Spleen (tissue), 11 donors: ENCODE results near the gene P2RX1. TPM values are rescaled to one million over a fixed set of nuclear protein-coding genes. Genes with fewer than 3 reads are reported as not detected.
A peak's percentile ranks its signal among the peaks of the same experiment; 100 is the strongest.

ENCODE experiments used
- DNase-seq: peaks from one replicate; pipeline ENCODE4 v3.0.0-alpha.2; 2020
- H3K27ac ChIP-seq, 8 donors: fragments of 200-600 bp; sonication (generic) in 7 of 8; 1 replicate in 4 of 8; 2 replicates in 4 of 8; pipeline versions ENCODE4 v1.5.0 to v1.8.0; 2016 to 2021; ENCODE audit warnings: inconsistent platforms in 4 of 8, mild to moderate bottlenecking in 4 of 8, moderate library complexity in 1 of 8
- H3K27me3 ChIP-seq, 7 donors: fragments of 200-600 bp; sonication (generic) in 6 of 7; replicated peaks in 1 of 7; 1 replicate in 4 of 7; 2 replicates in 3 of 7; pipeline versions ENCODE4 v1.5.0 to v1.8.0; 2016 to 2021; ENCODE audit warnings: inconsistent platforms in 3 of 7, mild to moderate bottlenecking in 1 of 7
- H3K36me3 ChIP-seq, 6 donors: fragments of 200-600 bp; sonication (generic) in 5 of 6; 1 replicate in 4 of 6; 2 replicates in 2 of 6; pipeline versions ENCODE4 v1.5.0 to v1.8.0; 2016 to 2021; ENCODE audit warnings: inconsistent platforms in 2 of 6
- H3K4me1 ChIP-seq, 6 donors: fragments of 200-600 bp; sonication (generic) in 5 of 6; 1 replicate in 3 of 6; 2 replicates in 3 of 6; pipeline versions ENCODE4 v1.5.0 to v1.8.0; 2016 to 2021; ENCODE audit warnings: inconsistent platforms in 3 of 6
- H3K4me3 ChIP-seq, 8 donors: fragments of 200-600 bp; sonication (generic) in 7 of 8; 1 replicate in 4 of 8; 2 replicates in 4 of 8; pipeline versions ENCODE4 v1.5.0 to v1.8.0; 2016 to 2021; ENCODE audit warnings: inconsistent platforms in 4 of 8, mild to moderate bottlenecking in 4 of 8, moderate library complexity in 2 of 8
- H3K9me3 ChIP-seq, 8 donors: fragments of 200-600 bp; sonication (generic) in 7 of 8; 1 replicate in 4 of 8; 2 replicates in 4 of 8; pipeline versions ENCODE4 v1.5.0 to v1.8.0; 2016 to 2021; ENCODE audit warnings: inconsistent platforms in 4 of 8
- CTCF ChIP-seq, 11 experiments: fragments of 200-600 bp in 7 of 11; fragments of 450-650 bp in 4 of 11; sonication (generic) in 4 of 11; IDR thresholded peaks in 8 of 11; conservative IDR thresholded peaks in 3 of 11; 1 replicate in 7 of 11; 2 replicates in 4 of 11; pipeline versions ENCODE4 v1.4.0 to v1.8.0; 2016 to 2021; ENCODE audit warnings: antibody characterized with exemption in 11 of 11, inconsistent platforms in 4 of 11, mild to moderate bottlenecking in 1 of 11
- POLR2A ChIP-seq, 3 donors: fragments of 450-650 bp; IDR thresholded peaks; one replicate each; pipeline ENCODE4 v1.5.1; 2017; ENCODE audit warnings: antibody characterized with exemption in 3 of 3, mild to moderate bottlenecking in 1 of 3
- POLR2AphosphoS5 ChIP-seq, 3 donors: sonication (generic); formaldehyde crosslinking; IDR thresholded peaks; one replicate each; pipeline ENCODE4 v1.5.1; 2017; ENCODE audit warnings: antibody characterized with exemption in 3 of 3
- WGBS, 5 donors: extraction: QIAGEN DNeasy Blood & Tissue Kit in 3 of 5; methylation state at CpG; one replicate each; pipeline versions ENCODE4 v1.1.5 to v1.1.7; 2013 to 2018; 5-methylcytosine and 5-hydroxymethylcytosine counted together
- intact Hi-C: fragments of 100-400 bp; cut with DNase I; formaldehyde crosslinking; loops from one replicate; pipeline ENCODE4 v1.15.0; 2023; ENCODE audit warnings: low total_unique reads
- polyA plus RNA-seq, 3 donors: library from polyadenylated mRNA; stranded (reverse); fragments of 200-250 nt; gene quantifications; one replicate each; pipeline ENCODE4 v1.2.1, GENCODE V29; 2013
- total RNA-seq, 7 donors: library from RNA; depleted of rRNA in 3 of 7; stranded (reverse); fragments of >200 nt in 3 of 7; fragmentation: NEBNext Ultra II Directional in 4 of 7; extraction: Animal tissue kit (Norgen Biotek cat#: 25700) in 4 of 7; gene quantifications; one replicate each; pipeline versions ENCODE4 v1.1.0 to v1.2.1, GENCODE V29; 2016 to 2021
- donor health status: healthy with polysubstance abuse.
- donor health status: DM: no; HTN: no; CAD: no; lungs with moderate emphysema.
- donor health status: DM: no; HTN: no; CAD: no.
- donor health status: Bipolar disorder and iron deficiency.
- donor health status: healthy.
- donor health status: DM: no; HTN: no; CAD: no.
- donor health status: DM: yes; HTN: yes; CAD: no.

Gene P2RX1
- total and polyA plus RNA-seq, 10 donors: 9.2 to 46.3 (median 21.7) TPM

- Histone ChIP-seq H3K36me3 (peaks cover 0 to 48% (median 4%) of the 10 kb centered on the region in 6 donors), H3K4me3 (no peak overlapping the region), H3K9me3 (no peaks in the 10 kb centered on the region), H3K27me3 (no peaks in the 10 kb centered on the region), H3K4me1 (peaks cover 8 to 53% (median 27%) of the 10 kb centered on the region in 6 donors), H3K27ac (peak overlapping the region in 1 of 8 donors; percentile 95)
- no peak for TF ChIP-seq CTCF (IDR thresholded peaks at IDR 0.05 in 8 of 11, conservative IDR thresholded peaks at IDR 0.05 in 3 of 11)
- no peak for TF ChIP-seq POLR2AphosphoS5 (IDR thresholded peaks at IDR 0.05)
- DNase-seq: no peak
- 82 to 93% (median 90%) methylated on average over 8 to 14 of the region's 14 CpGs for WGBS, 5 donors
- intact Hi-C loops: no loop called here
Observed at GRCh38 chr17:3885271-3885670, 31.0 kb downstream of the P2RX1 start.

- no peak for DNase-seq
- 92 to 95% (median 94%) methylated on average over 11 to 12 of the region's 12 CpGs for WGBS, 5 donors
- Histone ChIP-seq H3K27ac (no peak overlapping the region), H3K4me3 (no peak overlapping the region), H3K4me1 (peaks cover 8 to 42% (median 27%) of the 10 kb centered on the region in 6 donors), H3K9me3 (no peaks in the 10 kb centered on the region), H3K27me3 (no peaks in the 10 kb centered on the region), H3K36me3 (peaks cover 0 to 59% (median 4%) of the 10 kb centered on the region in 6 donors)
- intact Hi-C loops: no loop called here
- TF ChIP-seq POLR2A (IDR thresholded peaks at IDR 0.05) (no peak), POLR2AphosphoS5 (IDR thresholded peaks at IDR 0.05) (no peak)
Observed at GRCh38 chr17:3884188-3884587, 32.1 kb downstream of the P2RX1 start.

- H3K4me1 ChIP-seq: peaks cover 8 to 23% (median 17%) of the 10 kb centered on the region in 6 donors
- peaks cover 0 to 73% (median 4%) of the 10 kb centered on the region in 6 donors for H3K36me3 ChIP-seq
- 71 to 92% (median 82%) methylated on average over 3 to 4 of the region's 4 CpGs for WGBS, 5 donors
- intact Hi-C loops: no loop called here
- DNase-seq: no peak
- H3K27me3 ChIP-seq: no peaks in the 10 kb centered on the region
- H3K27ac ChIP-seq: no peak overlapping the region
- no peaks in the 10 kb centered on the region for H3K9me3 ChIP-seq
- no peak overlapping the region for H3K4me3 ChIP-seq
- TF ChIP-seq POLR2A (IDR thresholded peaks at IDR 0.05): no peak
- no peak for TF ChIP-seq POLR2AphosphoS5 (IDR thresholded peaks at IDR 0.05)
- no peak for TF ChIP-seq CTCF (IDR thresholded peaks at IDR 0.05 in 8 of 11, conservative IDR thresholded peaks at IDR 0.05 in 3 of 11)
Observed at GRCh38 chr17:3882276-3882675, 34.0 kb downstream of the P2RX1 start.

GRCh38 chr17:3880983-3881382 lies 35.3 kb downstream of the P2RX1 start:
- 89 to 95% (median 90%) methylated on average over 7 of the region's 7 CpGs for WGBS, 5 donors
- H3K9me3 ChIP-seq: no peaks in the 10 kb centered on the region
- no peak overlapping the region for H3K27ac ChIP-seq
- H3K4me1 ChIP-seq: peaks cover 0 to 10% (median 4%) of the 10 kb centered on the region in 6 donors
- intact Hi-C loops: no loop called here
- H3K36me3 ChIP-seq: peaks cover 0 to 86% (median 5%) of the 10 kb centered on the region in 6 donors
- DNase-seq: no peak
- TF ChIP-seq CTCF (IDR thresholded peaks at IDR 0.05 in 8 of 11, conservative IDR thresholded peaks at IDR 0.05 in 3 of 11): no peak
- no peak for TF ChIP-seq POLR2A (IDR thresholded peaks at IDR 0.05)
- no peak for TF ChIP-seq POLR2AphosphoS5 (IDR thresholded peaks at IDR 0.05)
- no peaks in the 10 kb centered on the region for H3K27me3 ChIP-seq
- H3K4me3 ChIP-seq: no peak overlapping the region
